Smooth muscle cell (in vitro differentiated cells): ENCODE measurements around the gene RAD51AP2. TPM values are rescaled to one million over a fixed set of nuclear protein-coding genes. Genes with fewer than 3 reads are reported as not detected.

Experiments used
- DNase-seq: peaks from one replicate; lab custom pipeline; 2025; ENCODE audit not compliant: unreplicated experiment; lab: John Stamatoyannopoulos, UW
- H2AFZ ChIP-seq: fragments of 200-600 bp; sonication (generic); 2 replicates; pipeline ENCODE4 v1.6.0; 2016; ENCODE audit warnings: antibody characterized with exemption, low read depth, mild to moderate bottlenecking
- H3F3A ChIP-seq: fragments of 200-600 bp; sonication (generic); 2 replicates; pipeline ENCODE4 v1.6.0; 2017; ENCODE audit warnings: antibody characterized with exemption, low read depth
- H3K27ac ChIP-seq: fragments of 200-600 bp; sonication (generic); 2 replicates; pipeline ENCODE4 v1.5.1; 2016; ENCODE audit warnings: low read depth, mild to moderate bottlenecking
- H3K27me3 ChIP-seq: fragments of 200-600 bp; sonication (generic); 2 replicates; pipeline ENCODE4 v1.6.1; 2016; ENCODE audit warnings: low read depth, mild to moderate bottlenecking
- H3K36me3 ChIP-seq: fragments of 200-600 bp; sonication (generic); 2 replicates; pipeline ENCODE4 v1.5.1; 2016; ENCODE audit warnings: low read depth
- H3K4me1 ChIP-seq: fragments of 200-600 bp; sonication (generic); 2 replicates; pipeline ENCODE4 v1.5.1; 2016; ENCODE audit warnings: low read depth
- H3K4me2 ChIP-seq: fragments of 200-600 bp; sonication (generic); 2 replicates; pipeline ENCODE4 v1.6.0; 2016; ENCODE audit warnings: mild to moderate bottlenecking
- H3K4me3 ChIP-seq: fragments of 200-600 bp; sonication (generic); 2 replicates; pipeline ENCODE4 v1.5.1; 2016; ENCODE audit warnings: mild to moderate bottlenecking
- H3K79me2 ChIP-seq: fragments of 200-600 bp; sonication (generic); 2 replicates; pipeline ENCODE4 v1.6.0; 2016; ENCODE audit warnings: low read depth, mild to moderate bottlenecking
- H3K9ac ChIP-seq: fragments of 200-600 bp; sonication (generic); 2 replicates; pipeline ENCODE4 v1.6.0; 2016; ENCODE audit warnings: low read depth
- H3K9me3 ChIP-seq: fragments of 200-600 bp; sonication (generic); replicated peaks from 2 replicates; pipeline ENCODE4 v1.5.1; 2016; ENCODE audit warnings: low read depth
- H4K20me1 ChIP-seq: fragments of 200-600 bp; sonication (generic); 2 replicates; pipeline ENCODE4 v1.6.0; 2016; ENCODE audit warnings: low read depth
- WGBS: methylation state at CpG from one replicate; pipeline ENCODE4 v1.1.7; 2016; ENCODE audit warnings: low lambda C conversion rate; 5-methylcytosine and 5-hydroxymethylcytosine counted together
- polyA plus RNA-seq: library from polyadenylated mRNA; unstranded; fragments of >200 nt; fragmentation: Nextera tagmentation; extraction: Ambion mirVana; gene quantifications from 2 replicates; pipeline ENCODE4 v1.2.1, GENCODE V29; 2016
- total RNA-seq: library from RNA; depleted of rRNA; stranded (reverse); fragments of >200 nt; gene quantifications from 2 replicates; pipeline ENCODE4 v1.2.3, GENCODE V29; 2014
- TF ChIP-seq, protein P1 (sequence below): fragments of 200-600 bp; sonication (generic); IDR thresholded peaks from 2 replicates; pipeline ENCODE4 v1.5.1; 2017; ENCODE audit warnings: borderline replicate concordance, mild to moderate bottlenecking, antibody characterized with exemption; ENCODE audit not compliant: insufficient read depth, poor library complexity, severe bottlenecking

RAD51AP2 gene
- total and polyA plus RNA-seq, 2 experiments from 2014 or later = 0.04 to 0.06 TPM

GRCh38 chr2:17538844-17539554, 20.8 kb upstream of the RAD51AP2 start:
- Histone ChIP-seq H3K27ac (peak overlapping the region; percentile 55), H3K4me3 (peak overlapping the region; percentile 56), H3K79me2 (no peaks in the 10 kb centered on the region), H3K4me2 (peak overlapping the region; percentile 90), H3K4me1 (peaks cover 15% of the 10 kb centered on the region), H3F3A (peaks cover 3% of the 10 kb centered on the region), H4K20me1 (no peaks in the 10 kb centered on the region), H3K9me3 (no peaks in the 10 kb centered on the region), H3K36me3 (no peaks in the 10 kb centered on the region), H3K9ac (peak overlapping the region; percentile 50), H3K27me3 (peaks cover 5% of the 10 kb centered on the region), H2AFZ (peak overlapping the region; percentile 95)
- peak; percentile 52 for DNase-seq
- TF ChIP-seq, protein P1, sequence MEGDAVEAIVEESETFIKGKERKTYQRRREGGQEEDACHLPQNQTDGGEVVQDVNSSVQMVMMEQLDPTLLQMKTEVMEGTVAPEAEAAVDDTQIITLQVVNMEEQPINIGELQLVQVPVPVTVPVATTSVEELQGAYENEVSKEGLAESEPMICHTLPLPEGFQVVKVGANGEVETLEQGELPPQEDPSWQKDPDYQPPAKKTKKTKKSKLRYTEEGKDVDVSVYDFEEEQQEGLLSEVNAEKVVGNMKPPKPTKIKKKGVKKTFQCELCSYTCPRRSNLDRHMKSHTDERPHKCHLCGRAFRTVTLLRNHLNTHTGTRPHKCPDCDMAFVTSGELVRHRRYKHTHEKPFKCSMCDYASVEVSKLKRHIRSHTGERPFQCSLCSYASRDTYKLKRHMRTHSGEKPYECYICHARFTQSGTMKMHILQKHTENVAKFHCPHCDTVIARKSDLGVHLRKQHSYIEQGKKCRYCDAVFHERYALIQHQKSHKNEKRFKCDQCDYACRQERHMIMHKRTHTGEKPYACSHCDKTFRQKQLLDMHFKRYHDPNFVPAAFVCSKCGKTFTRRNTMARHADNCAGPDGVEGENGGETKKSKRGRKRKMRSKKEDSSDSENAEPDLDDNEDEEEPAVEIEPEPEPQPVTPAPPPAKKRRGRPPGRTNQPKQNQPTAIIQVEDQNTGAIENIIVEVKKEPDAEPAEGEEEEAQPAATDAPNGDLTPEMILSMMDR = no peak
- WGBS = 2% methylated on average over 51 of the region's 52 CpGs

- Histone ChIP-seq H3K4me1 (peaks cover 7% of the 10 kb centered on the region), H3K9me3 (no peaks in the 10 kb centered on the region), H3K27ac (peak overlapping the region; percentile 55), H3F3A (peaks cover 3% of the 10 kb centered on the region), H3K4me3 (peak overlapping the region; percentile 56), H3K36me3 (no peaks in the 10 kb centered on the region), H3K79me2 (no peaks in the 10 kb centered on the region), H2AFZ (peak overlapping the region; percentile 95), H4K20me1 (no peaks in the 10 kb centered on the region), H3K27me3 (peaks cover 5% of the 10 kb centered on the region), H3K4me2 (peak overlapping the region; percentile 90), H3K9ac (peak overlapping the region; percentile 50)
- WGBS = 3% methylated on average over 30 of the region's 30 CpGs
- no peak for DNase-seq
- TF ChIP-seq, protein P1 = no peak
Measured at GRCh38 chr2:17538022-17538843, 20.0 kb upstream of the RAD51AP2 start.

DNA sequence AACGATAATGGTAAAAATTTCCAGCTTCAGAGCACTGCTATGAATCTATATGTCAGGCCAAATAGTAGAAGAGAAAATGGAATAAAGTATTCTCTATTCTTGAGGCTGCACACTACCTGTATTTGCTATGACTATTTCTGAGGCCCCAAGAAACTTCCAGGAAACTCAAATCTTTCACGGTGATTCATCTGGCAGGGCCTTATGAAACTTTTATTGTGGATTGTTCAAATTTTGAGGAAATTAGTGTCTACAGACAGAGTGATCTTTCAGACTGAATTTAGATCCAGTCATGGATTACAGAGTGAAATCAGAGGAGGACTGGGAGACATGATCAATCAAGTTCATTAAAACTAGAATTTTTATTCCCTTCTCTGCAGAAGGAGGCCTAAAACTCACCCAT, 18.2 kb upstream of the RAD51AP2 start:
- H4K20me1 ChIP-seq = no peaks in the 10 kb centered on the region
- no peaks in the 10 kb centered on the region for H3K9me3 ChIP-seq
- no peaks in the 10 kb centered on the region for H3K79me2 ChIP-seq
- no peak overlapping the region for H3K9ac ChIP-seq
- H3K4me3 ChIP-seq = no peak overlapping the region
- TF ChIP-seq, protein P1 = no peak
- H3F3A ChIP-seq = peaks cover 3% of the 10 kb centered on the region
- no peak overlapping the region for H2AFZ ChIP-seq
- H3K4me2 ChIP-seq = no peak overlapping the region
- H3K27ac ChIP-seq = no peak overlapping the region
- peaks cover 5% of the 10 kb centered on the region for H3K27me3 ChIP-seq
- DNase-seq = no peak
- WGBS = 47% methylated on average over 2 of the region's 2 CpGs
- H3K36me3 ChIP-seq = no peaks in the 10 kb centered on the region
- H3K4me1 ChIP-seq = no peaks in the 10 kb centered on the region
